GM18873 (cell line): ENCODE results near the gene LRP1-AS.
"Not testable (repeated sequence)": the region's sequence is repeated elsewhere in the genome, so short reads cannot be mapped to it uniquely, and the experiment has no call there.

Source experiments
- ATAC-seq: cut with Tn5 transposase; IDR thresholded peaks from one replicate; pipeline ENCODE4 v1.9.1; 2021; ENCODE audit warnings: mild to moderate bottlenecking, moderate library complexity, moderate number of reproducible peaks; ENCODE audit not compliant: unreplicated experiment, low FRiP score

The LRP1-AS gene

DNA sequence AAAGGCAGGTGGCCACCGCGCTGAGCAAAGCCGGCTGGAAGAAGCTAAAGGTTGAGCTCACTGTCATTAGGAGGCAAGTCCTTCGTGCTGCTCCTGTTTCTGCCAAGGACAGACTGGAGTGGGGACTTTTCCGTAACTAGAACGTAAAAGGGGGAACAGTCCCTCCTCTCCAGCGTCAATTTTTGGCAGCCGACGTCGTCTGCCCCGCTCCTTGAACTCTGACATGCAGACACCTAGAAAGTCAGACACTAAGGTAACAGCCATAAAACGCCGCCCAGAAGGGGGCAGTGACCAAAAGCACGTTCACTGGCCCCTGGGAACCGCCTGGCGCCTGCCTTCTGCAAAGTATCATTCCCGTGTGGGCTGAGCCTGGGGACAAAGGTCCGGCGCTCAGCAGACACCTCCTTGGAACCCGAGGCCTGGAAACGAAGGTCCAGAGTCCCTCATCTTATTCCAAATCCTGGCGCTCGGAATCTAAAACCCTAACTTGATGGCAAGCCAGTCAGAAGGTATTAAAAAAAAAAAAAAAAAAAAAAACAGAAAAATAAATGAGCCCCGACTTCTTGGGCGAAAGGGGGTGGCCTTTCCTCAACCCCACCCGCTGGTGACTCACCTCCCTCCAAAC is 20.2 kb downstream of the LRP1-AS start:
- no peak for ATAC-seq

DNA sequence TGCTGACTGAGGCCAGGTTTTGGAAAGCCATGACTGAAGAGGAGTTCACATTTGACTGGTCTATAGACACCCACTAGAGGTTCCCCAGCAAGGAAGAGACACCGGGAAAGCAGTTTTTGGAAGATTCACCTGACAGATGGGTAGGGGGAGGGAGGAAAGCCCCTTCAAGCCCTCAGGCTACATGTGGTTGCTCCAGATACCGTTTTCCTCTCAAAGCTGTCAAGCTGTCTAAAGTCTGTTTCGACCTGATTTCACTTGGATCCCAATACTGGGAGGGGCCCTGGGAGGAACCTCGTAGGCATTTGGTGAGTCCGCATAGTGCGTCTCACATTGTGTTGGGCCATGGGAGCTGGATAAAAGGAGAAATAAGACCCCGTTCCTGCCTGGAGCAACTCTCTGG is 20.9 kb downstream of the LRP1-AS start:
- no peak for ATAC-seq

DNA sequence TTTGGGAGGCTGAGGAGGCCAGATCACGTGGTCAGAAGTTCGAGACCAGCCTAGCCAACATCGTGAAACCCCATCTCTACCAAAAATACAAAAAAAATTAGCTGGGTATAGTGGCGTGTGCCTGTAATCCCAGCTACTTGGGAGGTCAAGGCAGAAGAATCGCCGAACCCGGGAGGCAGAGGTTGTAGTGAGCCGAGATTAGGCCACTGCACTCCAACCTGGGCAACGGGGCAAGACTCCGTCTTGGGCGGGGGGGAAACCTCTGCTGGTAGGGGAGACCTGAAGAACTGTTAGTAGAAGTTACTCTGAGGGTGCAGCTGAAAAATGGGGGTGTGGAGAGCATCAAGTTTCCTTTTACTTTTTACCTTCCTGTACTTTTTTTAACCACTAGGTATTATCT is 21.4 kb downstream of the LRP1-AS start:
- no peak for ATAC-seq

DNA sequence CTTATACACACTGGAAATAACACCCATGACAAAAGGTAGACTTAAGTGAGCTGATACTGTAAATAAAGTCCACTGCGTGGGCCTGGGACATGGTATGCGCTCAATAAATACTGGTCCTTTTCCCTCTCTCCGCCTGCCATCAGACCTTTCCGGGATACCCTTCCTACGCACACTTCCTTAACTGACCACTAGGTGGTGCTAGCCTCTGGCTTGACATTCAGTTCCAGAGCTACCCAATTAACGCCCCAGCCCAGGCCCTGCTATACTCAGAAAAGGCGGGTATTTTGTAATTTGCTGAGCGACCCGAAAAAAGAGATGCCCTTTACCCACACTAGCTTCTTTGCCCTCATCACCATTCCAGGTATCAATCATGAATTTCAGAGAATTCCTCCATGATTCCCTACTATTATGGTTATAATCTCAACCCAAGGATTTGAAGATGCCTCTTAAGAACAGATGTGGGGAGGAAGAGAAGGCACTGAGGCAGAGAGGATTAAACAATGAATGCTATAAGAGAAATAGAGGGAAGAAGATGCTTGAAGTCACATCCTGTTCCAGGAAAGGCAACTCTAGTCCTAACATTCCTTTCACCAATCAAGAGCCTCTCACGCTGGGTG is 23.1 kb downstream of the LRP1-AS start:
- ATAC-seq, result no peak

DNA sequence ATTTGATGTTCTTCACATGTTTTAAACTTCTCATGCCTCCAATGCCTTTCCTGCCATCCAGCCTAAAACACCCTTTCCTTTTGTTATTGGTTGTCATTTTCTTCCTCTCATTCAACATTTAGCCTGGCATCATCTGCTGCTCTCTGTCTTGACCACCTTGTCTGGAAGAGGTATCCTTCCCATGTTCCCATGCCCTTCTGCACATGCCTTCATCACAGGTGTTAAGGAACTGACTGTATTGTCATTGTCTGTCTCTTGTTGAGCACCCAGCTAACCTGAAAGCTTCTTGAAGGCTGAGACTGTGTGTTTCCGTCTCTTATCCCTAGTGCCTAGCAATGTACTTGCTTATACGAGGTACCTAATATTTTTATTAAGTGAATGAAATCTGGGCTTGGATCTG is 23.6 kb downstream of the LRP1-AS start:
- ATAC-seq, result no peak

DNA sequence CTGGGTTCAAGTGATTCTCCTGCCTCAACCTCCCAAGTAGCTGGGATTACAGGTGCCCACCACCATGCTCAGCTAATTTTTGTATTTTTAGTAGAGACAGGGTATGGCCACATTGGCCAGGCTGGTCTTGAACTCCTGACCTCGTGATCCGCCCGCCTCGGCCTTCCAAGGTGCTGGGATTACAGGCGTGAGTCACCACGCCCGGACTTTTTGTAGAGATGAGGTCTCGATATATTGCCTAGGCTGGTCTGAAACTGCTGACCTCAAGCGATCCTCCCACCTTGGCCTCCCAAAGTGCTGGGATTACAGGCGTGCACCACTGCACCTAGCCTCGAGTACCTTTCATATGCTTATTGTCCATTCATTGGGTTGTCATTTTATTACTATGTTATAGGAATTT is 26.7 kb downstream of the LRP1-AS start:
- ATAC-seq, result not testable (repeated sequence)

DNA sequence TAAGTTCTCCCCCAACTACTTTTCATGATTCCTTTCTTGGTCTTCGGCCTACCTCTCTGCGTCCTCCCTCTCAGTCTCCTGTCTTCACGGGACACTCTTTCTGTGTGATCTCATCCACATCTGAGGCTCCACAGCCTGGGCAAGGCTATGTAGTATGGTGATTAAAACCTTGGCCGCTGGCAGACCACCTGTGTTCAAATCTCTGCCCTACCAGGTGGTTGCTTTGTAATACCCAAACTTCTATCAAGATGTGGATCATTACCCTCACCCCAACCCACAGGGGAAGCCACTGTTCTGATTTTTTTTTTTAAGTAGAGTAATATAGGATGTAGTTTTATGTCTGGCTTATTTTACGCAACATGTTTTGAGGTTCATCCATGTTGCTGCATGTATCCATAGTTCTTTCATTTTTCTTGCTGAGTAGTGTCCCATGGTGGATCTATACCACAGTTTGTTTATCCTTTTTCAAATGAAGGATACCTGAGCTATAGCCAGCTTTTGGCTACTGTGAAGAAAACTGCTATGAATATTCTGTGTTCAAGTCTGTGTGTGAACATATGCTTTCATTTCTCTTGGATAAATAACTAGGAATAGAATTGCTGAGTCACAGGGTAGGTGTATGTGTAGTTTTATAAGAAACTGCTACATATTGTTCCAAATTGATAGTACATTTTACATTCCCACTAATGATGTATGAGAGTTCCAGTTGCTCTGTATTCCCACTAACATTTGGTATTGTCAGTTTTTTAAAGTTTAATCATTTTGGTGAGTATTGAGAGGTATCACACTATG is 27.9 kb downstream of the LRP1-AS start:
- ATAC-seq, result no peak

DNA sequence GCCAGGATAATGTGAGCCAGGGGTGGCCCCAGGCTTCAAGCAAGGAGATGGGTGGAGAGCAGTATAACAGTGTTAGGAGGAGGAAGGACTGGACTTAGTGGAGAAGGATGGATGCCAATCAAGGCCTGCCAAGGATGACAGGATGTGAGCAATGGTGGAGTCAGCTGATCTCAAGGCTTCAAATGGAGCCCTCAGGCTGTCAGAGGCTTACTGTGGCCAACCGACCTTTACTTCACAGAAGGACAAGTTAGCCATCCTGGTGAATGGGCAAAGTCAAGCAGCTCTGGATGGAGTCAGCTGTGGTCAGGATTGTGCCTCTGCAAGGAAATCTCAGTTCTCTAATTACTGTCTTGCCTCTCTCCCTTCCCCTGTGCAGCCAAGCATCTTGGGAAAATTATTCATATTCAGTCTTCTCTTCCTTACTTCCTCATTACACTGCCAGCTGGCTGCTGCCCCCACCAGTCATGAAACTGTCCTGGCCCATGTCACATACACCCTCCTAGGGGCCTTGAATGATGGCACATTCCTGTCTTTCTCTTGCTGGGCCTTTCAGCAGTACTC is 28.6 kb downstream of the LRP1-AS start:
- no peak for ATAC-seq

DNA sequence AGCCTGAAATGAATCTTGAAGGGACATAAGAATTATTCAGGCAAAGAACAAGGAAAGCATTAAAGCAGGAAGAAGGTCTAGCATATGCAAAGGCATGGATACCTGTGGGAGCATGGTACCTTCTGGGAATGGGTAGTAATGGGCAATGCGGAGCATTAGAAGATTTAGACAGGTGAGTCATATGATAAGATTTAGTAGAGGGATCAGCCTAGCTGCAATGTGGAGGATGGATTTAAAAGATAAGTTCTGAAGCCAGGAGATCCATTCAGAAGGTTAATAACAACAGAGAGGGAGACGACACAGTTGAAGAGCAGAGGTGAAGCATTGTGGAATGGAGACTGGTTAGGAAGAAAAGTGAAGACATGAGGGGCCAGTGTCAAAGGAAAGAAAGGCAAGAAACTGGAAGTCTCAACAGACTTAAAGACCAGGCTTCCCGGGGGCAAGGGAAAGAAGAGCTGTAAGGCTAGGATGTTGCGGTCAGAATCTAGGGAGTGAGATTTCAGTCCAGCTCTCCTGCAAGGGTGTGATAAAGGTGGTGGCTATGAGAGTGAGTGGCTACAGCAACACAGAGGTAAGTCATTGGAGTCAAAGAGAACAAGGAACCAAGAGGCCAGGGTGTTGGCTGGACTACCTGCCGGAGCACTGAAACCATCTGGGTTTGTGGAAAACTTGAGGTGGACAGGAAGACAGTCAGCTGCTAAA is 30.7 kb downstream of the LRP1-AS start:
- ATAC-seq, result no peak

DNA sequence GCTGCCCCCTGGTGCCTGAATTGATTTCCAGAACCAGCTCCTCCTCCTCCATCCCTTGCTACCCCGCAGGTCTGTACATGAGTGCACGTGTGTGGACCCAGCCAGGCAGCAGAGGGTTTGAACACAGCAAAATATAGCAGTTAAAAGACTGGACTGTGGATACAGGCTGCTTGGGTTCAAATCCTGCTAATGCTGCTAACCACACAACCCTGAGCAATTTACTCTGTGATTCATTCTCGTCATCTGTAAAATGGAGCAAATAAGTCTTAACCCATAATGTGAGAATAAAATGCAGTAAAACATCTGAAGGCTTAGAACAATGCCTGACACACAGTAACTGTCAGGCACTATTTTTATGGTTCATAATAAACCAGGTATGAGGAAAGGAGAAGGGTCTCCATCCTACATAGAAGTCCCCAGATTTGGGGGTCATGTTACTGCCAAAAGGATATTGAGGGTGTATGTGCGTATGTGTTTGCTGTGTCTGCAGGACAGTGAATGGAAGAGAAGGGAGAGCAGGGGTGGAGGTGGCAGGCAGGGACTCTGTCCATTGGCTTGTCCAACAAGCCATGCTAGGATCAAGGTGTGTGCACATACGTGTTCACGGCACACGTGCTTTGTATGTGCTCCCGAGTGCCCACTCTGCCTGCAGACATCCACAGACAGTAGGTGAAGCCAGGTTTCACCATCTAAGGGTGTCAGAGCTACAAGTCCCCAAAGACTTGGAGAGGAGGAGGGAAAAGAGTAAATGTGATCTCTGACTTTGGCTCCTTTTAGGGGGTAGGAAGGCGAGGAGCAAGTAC is 34.7 kb downstream of the LRP1-AS start:
- ATAC-seq, result peak; percentile 61

DNA sequence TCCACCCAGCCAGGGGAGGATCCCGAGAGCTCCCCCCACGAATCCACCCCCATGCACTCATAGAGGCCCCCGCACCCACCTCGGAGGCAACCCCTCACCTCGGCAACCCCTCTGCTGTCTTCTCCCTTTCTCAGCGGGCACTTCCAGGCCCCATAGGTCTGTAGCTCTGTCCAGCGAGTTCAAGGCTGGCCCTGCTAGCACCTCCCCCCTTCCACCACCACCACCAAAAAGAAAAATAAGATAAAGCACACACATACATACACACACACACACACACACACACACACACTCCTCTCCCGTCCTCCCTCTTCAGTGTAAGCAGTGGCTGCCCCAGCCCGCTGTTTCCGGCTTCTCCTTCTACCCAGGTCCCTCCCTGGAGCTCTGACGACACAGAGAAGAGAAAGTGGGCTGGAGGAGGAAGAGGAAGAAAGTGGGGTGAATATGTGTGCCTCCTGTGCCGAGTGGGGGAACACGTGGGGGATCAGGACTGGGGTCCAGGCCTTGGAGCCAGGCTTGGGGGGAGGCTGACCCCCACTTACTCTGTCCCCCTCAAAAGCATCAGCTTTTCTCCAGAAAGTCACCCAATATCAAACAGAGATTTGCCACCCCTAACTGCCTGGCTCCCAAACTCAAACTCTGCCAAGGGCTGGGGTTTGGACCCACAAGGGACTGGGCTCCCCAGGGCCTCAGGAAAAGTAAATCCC is 36.2 kb downstream of the LRP1-AS start, which contains the start of gene STAT6:
Gene STAT6, minus strand, starts transcription at position 332 of the 704 bp plus-strand sequence. CDS start 3,084 bp downstream, outside the sequence.
- ATAC-seq, result peak; percentile 36

DNA sequence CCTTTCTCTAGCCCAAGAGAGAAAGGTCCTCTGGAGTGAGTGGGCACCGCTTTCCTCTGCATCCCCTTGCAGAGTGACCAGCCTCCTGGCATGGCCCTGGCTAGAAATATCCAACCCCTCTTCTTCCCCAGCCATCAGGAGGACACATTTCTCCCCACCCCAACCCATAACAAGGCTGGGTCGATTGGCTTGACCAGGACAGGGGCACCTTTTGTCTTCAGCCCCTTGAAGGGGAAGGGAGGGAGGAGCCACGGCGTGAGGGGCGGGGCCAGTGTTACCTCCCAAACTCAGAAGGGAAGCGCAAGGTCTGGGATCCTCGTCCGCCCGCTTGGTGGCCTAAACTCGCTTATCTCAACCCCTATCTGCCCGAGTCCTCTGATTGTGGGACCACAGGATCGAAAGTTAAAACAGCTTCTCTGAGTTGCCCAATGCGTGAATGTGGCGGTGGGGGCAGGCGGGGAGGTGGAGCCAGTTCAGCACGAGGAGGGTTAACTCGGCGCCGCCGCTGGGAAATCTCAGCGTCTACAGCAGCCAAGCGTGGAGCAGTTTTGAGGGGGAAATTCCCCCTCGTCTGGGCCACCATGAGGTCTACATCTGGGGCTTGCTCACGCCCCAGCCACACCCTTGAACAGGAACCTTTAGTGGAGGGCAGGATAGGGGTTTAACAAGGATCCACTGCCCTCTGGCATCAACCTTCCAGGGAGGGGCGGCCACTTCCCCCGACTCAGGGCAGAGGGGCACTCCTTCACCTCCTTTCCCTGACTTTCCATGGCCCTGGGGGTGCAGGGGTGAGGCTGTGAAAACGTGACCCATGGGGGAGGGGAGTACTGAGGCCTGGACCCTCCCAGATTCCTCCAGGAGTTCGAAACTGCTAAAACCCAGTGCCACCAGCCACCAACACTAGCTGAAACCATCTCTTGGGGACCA is 37.1 kb downstream of the LRP1-AS start:
- peak; percentile 37 for ATAC-seq

DNA sequence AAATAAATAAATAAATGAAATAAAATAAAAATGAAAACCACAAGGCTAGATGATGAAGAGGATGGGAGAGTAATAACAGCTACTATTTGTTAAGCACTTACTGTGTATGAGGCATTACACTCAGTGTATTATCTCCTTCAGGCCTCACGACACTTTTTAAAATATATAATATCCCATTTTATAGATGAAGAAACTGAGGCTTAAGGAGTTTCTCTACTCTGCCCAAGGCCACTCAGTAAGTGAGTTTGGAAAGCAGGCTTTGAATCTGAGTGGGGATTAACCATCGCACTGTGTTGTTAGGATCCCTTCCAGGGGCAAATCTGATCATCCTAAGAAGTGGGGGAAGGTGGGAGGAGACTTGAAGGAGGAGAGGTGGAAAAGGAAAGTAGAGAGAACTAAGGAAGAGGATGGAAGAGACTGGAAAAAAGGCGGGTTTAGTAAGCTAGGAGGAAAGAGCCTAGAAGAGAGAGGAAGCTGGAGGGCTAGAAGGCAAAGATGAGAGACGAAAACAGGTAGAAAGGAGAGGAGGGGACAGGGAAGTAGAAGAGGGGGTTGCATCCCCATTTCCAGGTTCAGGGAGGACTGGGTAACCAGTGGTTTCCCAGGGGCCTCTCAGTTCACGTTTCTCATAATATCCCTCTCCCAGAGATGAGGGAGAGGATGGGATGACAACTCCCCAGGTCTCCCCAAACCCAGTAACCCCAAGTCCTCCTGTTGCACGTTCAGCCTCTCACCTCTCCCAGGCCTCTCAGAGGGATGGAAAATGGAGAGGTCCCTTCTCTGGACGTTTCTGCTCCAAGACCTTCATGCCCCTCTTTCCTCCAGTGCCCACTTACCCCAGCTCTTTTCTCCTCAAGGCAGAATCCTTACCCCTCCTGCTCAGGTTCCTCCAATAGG is 38.0 kb downstream of the LRP1-AS start:
- no peak for ATAC-seq

DNA sequence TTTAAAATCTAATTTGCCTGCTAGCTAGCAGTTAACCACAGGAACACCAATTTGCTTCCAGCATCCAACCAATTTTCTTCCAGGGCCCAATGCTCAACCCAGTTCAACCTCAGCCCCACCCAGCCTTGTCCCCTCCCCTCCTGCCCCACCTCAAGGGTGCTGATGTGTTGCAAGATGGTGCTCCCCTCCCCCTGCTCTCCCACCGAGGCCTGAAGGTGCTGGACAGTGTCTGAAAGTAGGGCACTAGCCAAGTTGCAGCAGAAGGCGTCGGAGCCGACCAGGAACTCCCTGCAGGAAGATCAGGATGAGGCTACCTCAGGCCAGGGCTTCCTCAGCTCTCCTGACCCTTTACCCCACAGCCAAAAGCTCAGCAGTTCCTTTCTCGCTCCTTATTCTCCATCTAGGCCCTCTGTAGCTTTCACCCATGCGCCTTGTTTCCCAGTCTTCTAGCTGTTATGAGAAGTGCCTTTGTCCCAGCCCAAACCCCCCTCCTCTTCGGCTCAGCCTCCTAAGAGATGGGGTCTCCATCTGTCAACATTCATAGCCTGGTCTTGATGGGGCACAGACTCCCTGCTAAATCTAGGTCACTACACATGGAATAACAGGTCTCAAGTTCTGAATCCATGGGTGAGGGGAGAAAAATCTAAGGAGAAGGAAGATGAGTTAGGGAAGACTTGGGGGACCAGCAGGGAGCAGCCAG is 39.8 kb downstream of the LRP1-AS start:
- no peak for ATAC-seq

DNA sequence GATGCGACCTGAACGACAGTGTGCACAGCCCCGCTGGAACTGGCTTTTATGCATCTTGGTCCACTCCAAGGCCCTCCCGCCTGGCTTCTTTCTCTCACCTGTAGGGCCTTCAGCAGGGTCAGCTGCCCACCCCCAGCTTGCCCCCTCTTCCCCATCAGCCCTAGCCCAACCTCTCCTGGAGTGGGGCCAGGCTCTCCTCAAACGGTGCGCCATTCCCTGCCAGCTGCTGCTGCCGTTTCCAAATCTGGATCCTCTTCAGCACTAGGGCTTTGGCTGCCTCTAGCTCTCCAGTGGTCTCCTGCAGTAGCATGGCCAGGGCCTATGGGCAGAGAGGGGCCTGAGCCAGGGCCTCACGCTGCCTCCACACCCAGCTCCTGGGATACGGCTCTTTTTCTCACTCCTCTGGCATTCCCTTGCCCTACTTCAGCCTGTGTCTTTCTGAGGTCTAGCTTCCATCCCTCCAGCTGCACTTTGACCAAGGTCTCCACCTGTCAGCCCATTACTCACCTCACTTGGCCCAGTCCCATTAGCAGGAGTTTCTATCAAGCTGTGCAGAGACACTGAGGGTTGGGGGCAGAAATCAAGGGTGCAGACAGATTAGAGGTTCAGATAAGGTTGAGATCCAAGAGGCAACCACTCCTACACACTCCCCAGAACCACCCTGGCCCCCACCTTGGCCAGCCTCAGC is 41.3 kb downstream of the LRP1-AS start:
- ATAC-seq, result no peak
